Spleen (tissue), 7 donors: Measurements from ENCODE around the gene C7.

Source experiments
- CTCF ChIP-seq, 11 experiments: fragments of 200-600 bp in 7 of 11; fragments of 450-650 bp in 4 of 11; sonication (generic) in 4 of 11; IDR thresholded peaks in 8 of 11; conservative IDR thresholded peaks in 3 of 11; 1 replicate in 7 of 11; 2 replicates in 4 of 11; pipeline versions ENCODE4 v1.4.0 to v1.8.0; 2016 to 2021; ENCODE audit warnings: antibody characterized with exemption in 11 of 11, inconsistent platforms in 4 of 11, mild to moderate bottlenecking in 1 of 11
- POLR2A ChIP-seq, 3 donors: fragments of 450-650 bp; IDR thresholded peaks; one replicate each; pipeline ENCODE4 v1.5.1; 2017; ENCODE audit warnings: antibody characterized with exemption in 3 of 3, mild to moderate bottlenecking in 1 of 3
- donor health status: DM: no; HTN: no; CAD: no; lungs with moderate emphysema.
- donor health status: DM: no; HTN: no; CAD: no.
- donor health status: DM: no; HTN: no; CAD: no.

GRCh38 chr5:40999142-40999541, 89.8 kb downstream of the C7 start:
- no peak for TF ChIP-seq CTCF (IDR thresholded peaks at IDR 0.05 in 8 of 11, conservative IDR thresholded peaks at IDR 0.05 in 3 of 11)
- no peak for TF ChIP-seq POLR2A (IDR thresholded peaks at IDR 0.05)
